ENCODE measurements around the gene COPG1.

- TF ChIP-seq CTCF (IDR thresholded peaks at IDR 0.05) = no peak
- no peak for TF ChIP-seq EZH2 (IDR thresholded peaks at IDR 0.05)
- TF ChIP-seq EZH2phosphoT487 (IDR thresholded peaks at IDR 0.05) = no peak
These were observed 67.8 kb downstream of the COPG1 start for GRCh38 chr3:129317014-129317771.

Data from neural progenitor cell (in vitro differentiated cells).